K562 (cell line): ENCODE results near the gene GAS2L2. TPM values are rescaled to one million over a fixed set of nuclear protein-coding genes. Genes with fewer than 3 reads are reported as not detected.
A peak's percentile ranks its signal among the peaks of the same experiment; 100 is the strongest.
"Not testable (repeated sequence)": the region's sequence is repeated elsewhere in the genome, so short reads cannot be mapped to it uniquely, and the experiment has no call there.

ENCODE experiments used
- ATAC-seq: fragments of 200-7000 bp; cut with Tn5 transposase; 3 replicates; pipeline ENCODE4 v1.9.1; 2020; ENCODE audit warnings: moderate library complexity
- BruUV-seq: library from RNA; stranded (reverse); fragments of 400-500 nt; replicated peaks from 2 replicates; lab custom pipeline; 2021; lab: Mats Ljungman, UMichigan
- CTCF ChIA-PET: fragments of 300-600 bp; formaldehyde crosslinking; extraction: SDS; loops from one replicate; lab custom pipeline; 2021; ENCODE audit warnings: low intra/inter-chr PET ratio; lab: Yijun Ruan, JAX
- POLR2A ChIA-PET: fragments of 300-600, 350-650 bp; sonication (Branson Sonifier 250); formaldehyde crosslinking; extraction: SDS; loops from one replicate; lab custom pipeline; 2021; ENCODE audit warnings: antibody characterized with exemption, inconsistent platforms; lab: Yijun Ruan, JAX
- DNase-seq, 4 experiments: peaks; one replicate each; pipeline versions ENCODE4 v3.0.0 to v3.0.0-alpha.2; 2011 to 2018; ENCODE audit warnings: low spot score in 3 of 4, mixed read lengths in 3 of 4; ENCODE audit errors: extremely low read depth in 1 of 4
- FAIRE-seq: peaks from 2 replicates; lab custom pipeline; 2011; peaks lifted over from hg19 to GRCh38; lab: Jason Lieb, UNC
- H2AFZ ChIP-seq: 2 replicates; pipeline ENCODE4 v1.6.0; 2011; ENCODE audit warnings: low read depth, low read length, control low read depth, inconsistent platforms
- H3K27ac ChIP-seq: fragments of 200-600 bp; 3 replicates; pipeline ENCODE4 v1.8.0; 2011; ENCODE audit warnings: low read depth, mild to moderate bottlenecking, control low read depth, inconsistent platforms, low read length, moderate library complexity, mixed read lengths; ENCODE audit errors: extremely low read depth
- H3K27me3 ChIP-seq, 2 experiments: fragments of 300-600 bp in 1 of 2; 2 replicates in 1 of 2; 3 replicates in 1 of 2; pipeline versions ENCODE4 v1.6.0 to v1.8.0; 2011; ENCODE audit warnings: inconsistent platforms in 2 of 2, low read length in 2 of 2, mild to moderate bottlenecking in 1 of 2, mixed read lengths in 1 of 2, moderate library complexity in 1 of 2; ENCODE audit not compliant: control insufficient read depth in 2 of 2, insufficient read depth in 2 of 2
- H3K36me3 ChIP-seq: fragments of 300-600 bp; 3 replicates; pipeline ENCODE4 v1.8.0; 2011; ENCODE audit warnings: mild to moderate bottlenecking, low read length, inconsistent platforms; ENCODE audit not compliant: control insufficient read depth, insufficient read depth
- H3K4me1 ChIP-seq, 2 experiments: fragments of 200-600 bp in 1 of 2; replicated peaks in 1 of 2; 2 replicates in 1 of 2; 3 replicates in 1 of 2; pipeline versions ENCODE4 v1.5.1 to v1.8.0; 2011; ENCODE audit warnings: inconsistent platforms in 2 of 2, low read length in 2 of 2, mild to moderate bottlenecking in 1 of 2, mixed read lengths in 1 of 2, moderate library complexity in 1 of 2; ENCODE audit not compliant: control insufficient read depth in 2 of 2, insufficient read depth in 2 of 2
- H3K4me2 ChIP-seq: 2 replicates; pipeline ENCODE4 v1.6.1; 2011; ENCODE audit warnings: low read length, control low read depth, inconsistent platforms, mixed read lengths; ENCODE audit not compliant: insufficient read depth
- H3K4me3 ChIP-seq: fragments of 200-600 bp; sonication (generic), shearing (Covaris generic); 2 replicates; pipeline ENCODE4 v1.5.1; 2016; ENCODE audit warnings: control low read depth, inconsistent platforms
- H3K79me2 ChIP-seq: fragments of 200-600 bp; 3 replicates; pipeline ENCODE4 v1.8.0; 2011; ENCODE audit warnings: low read length, inconsistent platforms; ENCODE audit not compliant: control insufficient read depth, insufficient read depth
- H3K9ac ChIP-seq, 2 experiments: 2 replicates each; pipeline versions ENCODE4 v1.6.0 to v1.6.1; 2011; ENCODE audit warnings: low read depth in 2 of 2, low read length in 2 of 2, control low read depth in 1 of 2, inconsistent platforms in 1 of 2, mild to moderate bottlenecking in 1 of 2, mixed read lengths in 1 of 2; ENCODE audit not compliant: insufficient read depth in 1 of 2
- H3K9me1 ChIP-seq: one replicate; pipeline ENCODE4 v1.6.0; 2011; ENCODE audit warnings: inconsistent platforms, mild to moderate bottlenecking, low read length, moderate library complexity; ENCODE audit not compliant: control insufficient read depth, insufficient read depth
- H3K9me3 ChIP-seq: replicated peaks from 2 replicates; pipeline ENCODE4 v1.5.1; 2011; ENCODE audit warnings: low read depth, low read length, inconsistent platforms; ENCODE audit not compliant: control insufficient read depth, insufficient read depth
- H4K20me1 ChIP-seq: replicated peaks from 2 replicates; pipeline ENCODE4 v1.6.1; 2011; ENCODE audit warnings: low read length, inconsistent platforms, mixed read lengths; ENCODE audit not compliant: control insufficient read depth, insufficient read depth
- CTCFL ChIP-seq: IDR thresholded peaks from 2 replicates; pipeline ENCODE4 v1.6.1; 2011; ENCODE audit warnings: borderline replicate concordance, low read depth, mild to moderate bottlenecking, moderate library complexity, low read length; ENCODE audit not compliant: insufficient read depth, poor library complexity, severe bottlenecking
- MCM5 ChIP-seq: fragments of 450-650 bp; IDR thresholded peaks from 2 replicates; pipeline ENCODE4 v1.6.1; 2016; ENCODE audit warnings: low read depth
- MECOM ChIP-seq: fragments of 250-450 bp; sonication (Bioruptor Pico); IDR thresholded peaks from 2 replicates; pipeline ENCODE4 v1.8.0; 2022; ENCODE audit warnings: inconsistent platforms
- NEUROD1 ChIP-seq: fragments of 150-350 bp; IDR thresholded peaks from 2 replicates; pipeline ENCODE4 v1.6.1; 2014; ENCODE audit warnings: borderline replicate concordance, low read length, low read depth; ENCODE audit not compliant: partially characterized antibody
- NFE2L1 ChIP-seq: fragments of 450-650 bp; IDR thresholded peaks from 2 replicates; pipeline ENCODE4 v1.6.1; 2016; ENCODE audit warnings: missing genetic modification characterization, low read depth, mild to moderate bottlenecking, missing compliant biosample characterization, moderate library complexity, borderline replicate concordance
- PRMT5 ChIP-seq: sonication (generic); formaldehyde crosslinking; IDR thresholded peaks from 2 replicates; pipeline ENCODE4 v1.5.0; 2020; ENCODE audit warnings: missing genetic modification reagents
- RAD51 ChIP-seq: fragments of 450-650 bp; IDR thresholded peaks from 2 replicates; pipeline ENCODE4 v1.7.1; 2016; ENCODE audit warnings: low read depth, mild to moderate bottlenecking, borderline replicate concordance
- ZNF217 ChIP-seq: sonication (generic); formaldehyde crosslinking; IDR thresholded peaks from 2 replicates; pipeline ENCODE4 v1.8.0; 2022; ENCODE audit warnings: mild to moderate bottlenecking, missing genetic modification reagents
- WGBS: fragments of 100-300 bp; shearing (Covaris generic); methylation state at CpG from one replicate; pipeline ENCODE4 v1.1.6; 2016; ENCODE audit warnings: low coverage, mixed read lengths; ENCODE audit not compliant: insufficient coverage; ENCODE audit errors: missing lambda C conversion rate; 5-methylcytosine and 5-hydroxymethylcytosine counted together
- in situ Hi-C: fragments of 300-500 bp; cut with MboI; formaldehyde crosslinking; loops from 4 replicates; pipeline ENCODE4 v1.15.0; 2018; ENCODE audit warnings: inconsistent platforms, mixed read lengths
- intact Hi-C: fragments of 100-400 bp; cut with micrococcal nuclease; formaldehyde crosslinking; loops from 2 replicates; pipeline ENCODE4 v1.14.2; 2022
- polyA plus RNA-seq, 8 experiments: library from polyadenylated mRNA; depleted of rRNA in 4 of 8; stranded (reverse) in 5 of 8; unstranded in 3 of 8; fragments of >200 nt; fragmentation: Nextera tagmentation in 2 of 8; fragmentation: Illumina TruSeq in 1 of 8; extraction: Ambion mirVana in 2 of 8; extraction: Trizol in 1 of 8; gene quantifications; 2 replicates each; pipeline versions ENCODE4 v1.2.1 to v1.2.3, GENCODE V29; 2011 to 2014; ENCODE audit warnings: inconsistent platforms in 1 of 8, missing spikeins in 1 of 8
- total RNA-seq, 7 experiments: library from RNA; depleted of rRNA in 6 of 7; stranded (reverse); fragments of >200 nt in 6 of 7; fragmentation: Illumina TruSeq in 2 of 7; extraction: Trizol in 2 of 7; gene quantifications; 2 replicates each; pipeline versions ENCODE4 v1.2.1 to v1.2.3, GENCODE V29; 2011 to 2021; ENCODE audit warnings: low replicate concordance in 1 of 7

GAS2L2 gene
- total and polyA plus RNA-seq, 9 of the 15 experiments (the other 6 are each of a cell fraction or from before 2014, with no cell fraction given): not detected

DNA sequence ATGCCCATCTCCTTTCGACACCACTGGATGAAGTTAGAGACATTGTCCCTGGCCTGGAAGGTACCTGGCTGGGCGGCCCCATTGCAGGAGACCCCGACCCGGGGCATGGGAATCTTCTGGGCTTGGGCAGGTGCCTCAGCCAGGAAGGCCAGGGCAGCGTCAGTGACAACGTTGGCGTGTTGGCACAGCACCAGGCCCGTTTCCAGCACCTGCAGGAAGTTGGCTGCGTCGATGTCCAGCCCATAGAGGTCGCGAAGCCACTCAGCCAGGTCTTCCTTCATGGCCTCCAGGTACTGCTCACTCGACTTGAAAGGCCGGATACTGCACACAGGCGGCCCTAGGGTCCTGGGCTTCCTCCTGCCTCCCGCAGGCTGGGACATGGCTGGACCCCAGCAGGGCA is 568 bp downstream of the GAS2L2 start:
- in situ Hi-C loops: loop anchor here (10.0 kb wide), 1 partner anchor 588 kb away; no protein-coding TSS in a partner anchor
- WGBS: 18% methylated on average over 15 of the region's 16 CpGs
- Histone ChIP-seq H3K4me3 (no peak overlapping the region), H3K9me1 (no peaks in the 10 kb centered on the region), H3K9ac (peak overlapping the region in 1 of 2 experiments; percentile 10; a peak in 1 of 4 replicates), H3K27ac (no peak overlapping the region), H2AFZ (no peak overlapping the region), H3K9me3 (no peaks in the 10 kb centered on the region), H3K4me1 (peaks cover 11 to 25% of the 10 kb centered on the region in 2 experiments; a peak in 4 of 5 replicates), H3K36me3 (no peaks in the 10 kb centered on the region), H4K20me1 (0 out of 2 replicates have a peak, but pooled peaks cover 4% of the 10 kb centered on the region), H3K27me3 (peaks cover 7 to 44% of the 10 kb centered on the region in 2 experiments; a peak in 3 of 5 replicates), H3K4me2 (no peak overlapping the region), H3K79me2 (no peaks in the 10 kb centered on the region)
- no TSS peak for BruUV-seq
- DNase-seq: no peak
- intact Hi-C loops: no loop called here
- no peak for TF ChIP-seq PRMT5 (CRISPR knock-in tag)
- no peak for TF ChIP-seq NFE2L1
- TF ChIP-seq CTCFL: no peak
- TF ChIP-seq MECOM: no peak
- no peak for TF ChIP-seq MCM5
- TF ChIP-seq ZNF217 (CRISPR knock-in tag): no peak
- TF ChIP-seq NEUROD1: no peak
- no peak for TF ChIP-seq RAD51
- CTCF ChIA-PET: no interaction called here
- no peak for FAIRE-seq
- ATAC-seq: no peak
- POLR2A ChIA-PET: no interaction called here

DNA sequence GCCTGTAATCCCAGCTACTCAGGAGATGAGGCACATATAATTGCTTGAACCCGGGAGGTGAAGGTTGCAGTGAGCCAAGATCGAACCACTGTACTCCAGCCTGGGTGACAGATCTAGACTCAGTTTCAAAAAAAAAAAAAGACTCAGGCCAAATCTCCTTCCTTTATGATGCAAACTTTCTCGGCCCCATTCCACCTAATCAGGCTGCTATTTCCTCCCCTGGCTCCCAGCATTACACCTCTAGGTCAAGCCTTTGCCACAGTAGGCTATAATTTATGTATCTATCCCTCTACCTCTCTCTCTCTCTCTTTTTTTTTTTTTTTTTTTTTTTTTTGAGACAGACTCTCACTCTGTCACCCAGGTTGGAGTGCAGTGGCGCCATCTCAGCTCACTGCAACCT is 1.5 kb downstream of the GAS2L2 start:
- H3K27ac ChIP-seq, H3K4me3 ChIP-seq, intact Hi-C loops, BruUV-seq, DNase-seq, H4K20me1 ChIP-seq, CTCF ChIA-PET, H3K4me2 ChIP-seq, ATAC-seq, H2AFZ ChIP-seq, H3K9me3 ChIP-seq, H3K36me3 ChIP-seq, H3K9ac ChIP-seq, FAIRE-seq, H3K79me2 ChIP-seq, H3K9me1 ChIP-seq: not testable (repeated sequence)
- 30% methylated on average over 4 of the region's 4 CpGs for WGBS
- POLR2A ChIA-PET: interaction anchor here (0.7 kb wide), 1 partner anchor 56 kb away, joined by 3 read pairs; no protein-coding TSS in a partner anchor
- in situ Hi-C loops: loop anchor here (10.0 kb wide), 1 partner anchor 587 kb away; no protein-coding TSS in a partner anchor
- Histone ChIP-seq H3K27me3 (peaks cover 7 to 46% of the 10 kb centered on the region in 2 experiments; a peak in 3 of 5 replicates), H3K4me1 (peaks cover 11 to 25% of the 10 kb centered on the region in 2 experiments; a peak in 4 of 5 replicates)
